Stimulated activated naive CD4-positive, alpha-beta T cell treated with Interleukin-2 at 50 U/mL for 16 hours (primary cell): ENCODE measurements around the gene ACTL7A.
"Not testable (repeated sequence)": the region's sequence is repeated elsewhere in the genome, so short reads cannot be mapped to it uniquely, and the experiment has no call there.

Source experiments
- DNase-seq: peaks from one replicate; lab custom pipeline; 2025; lab: John Stamatoyannopoulos, UW

The ACTL7A gene

GRCh38 chr9:108880738-108881316 lies 18.8 kb downstream of the ACTL7A start:
- DNase-seq, result no peak

DNA sequence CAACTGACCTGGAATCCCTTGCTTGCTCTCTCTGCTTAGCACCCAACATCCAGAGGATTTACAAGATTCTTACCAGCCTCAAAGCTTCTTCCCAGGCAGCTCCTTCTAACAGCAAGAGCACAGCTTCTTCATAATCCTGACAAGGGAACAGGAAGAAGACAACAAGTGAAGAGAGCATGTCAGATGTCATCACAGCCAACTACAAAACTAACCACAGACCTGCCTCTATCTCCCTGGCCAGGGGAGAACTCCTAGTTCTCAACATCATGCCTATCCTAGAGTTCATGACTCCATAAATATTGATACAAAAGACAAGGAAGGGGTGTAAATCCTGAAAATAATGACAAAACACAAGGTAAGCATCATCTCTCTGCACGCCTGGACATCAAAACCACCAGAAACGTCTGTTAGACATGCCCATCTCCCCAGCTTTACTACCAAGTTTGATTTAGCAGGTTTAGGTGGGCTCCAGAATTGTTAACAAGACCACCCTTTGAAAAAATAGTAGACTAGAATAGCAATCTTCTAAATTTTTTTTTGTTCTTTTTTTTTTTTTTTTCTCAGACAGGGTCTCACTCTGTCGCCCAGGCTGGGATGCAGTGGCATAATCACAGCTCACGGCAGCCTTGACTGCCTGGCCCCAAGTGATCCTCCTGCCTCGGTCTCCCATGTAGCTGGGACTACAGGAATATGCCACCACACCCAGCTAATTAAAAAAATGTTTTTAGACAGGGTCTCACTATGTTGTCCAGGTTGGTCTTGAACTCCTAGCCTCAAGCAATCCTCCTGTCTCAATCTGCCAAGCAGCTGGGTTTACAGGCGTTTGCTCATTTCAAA lies 20.2 kb downstream of the ACTL7A start:
- no peak for DNase-seq

DNA sequence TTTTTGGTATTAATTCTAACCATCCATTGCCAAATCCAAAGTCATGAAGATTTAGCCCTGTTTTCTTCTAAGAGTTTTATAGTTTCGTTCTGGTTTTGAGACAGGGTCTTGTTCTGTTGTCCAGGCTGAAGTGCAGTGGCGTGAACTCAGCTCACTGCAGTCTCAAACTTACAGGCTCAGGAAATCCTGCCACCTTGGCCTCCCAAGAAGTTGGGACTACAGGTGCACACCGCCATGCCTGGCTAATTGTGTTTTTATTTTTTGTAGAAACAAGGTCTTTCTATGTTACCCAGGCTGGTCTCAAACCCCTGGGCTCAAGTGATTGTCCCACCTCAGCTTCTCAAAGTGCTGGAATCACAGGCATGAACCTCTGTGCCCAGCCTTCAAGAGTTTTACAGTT lies 21.0 kb downstream of the ACTL7A start:
- DNase-seq, result no peak

DNA sequence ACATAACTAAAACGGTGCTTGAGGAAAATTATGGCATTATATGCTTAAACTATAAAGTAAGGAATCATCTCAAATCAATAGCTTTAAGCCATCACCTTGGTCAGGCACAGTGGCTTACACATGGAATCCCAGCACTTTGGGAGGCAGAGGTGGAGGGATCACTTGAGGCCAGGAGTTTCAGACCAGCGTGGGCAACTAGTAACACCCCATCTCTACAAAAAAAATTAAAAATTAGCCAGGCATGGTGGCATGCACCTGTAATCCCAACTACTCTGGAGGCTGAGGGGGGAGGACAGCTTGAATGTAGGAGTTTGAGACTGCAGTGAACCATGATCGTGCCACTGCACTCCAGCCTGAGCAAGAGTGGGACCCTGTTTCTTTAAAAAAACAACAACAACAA lies 22.6 kb downstream of the ACTL7A start:
- no peak for DNase-seq

DNA sequence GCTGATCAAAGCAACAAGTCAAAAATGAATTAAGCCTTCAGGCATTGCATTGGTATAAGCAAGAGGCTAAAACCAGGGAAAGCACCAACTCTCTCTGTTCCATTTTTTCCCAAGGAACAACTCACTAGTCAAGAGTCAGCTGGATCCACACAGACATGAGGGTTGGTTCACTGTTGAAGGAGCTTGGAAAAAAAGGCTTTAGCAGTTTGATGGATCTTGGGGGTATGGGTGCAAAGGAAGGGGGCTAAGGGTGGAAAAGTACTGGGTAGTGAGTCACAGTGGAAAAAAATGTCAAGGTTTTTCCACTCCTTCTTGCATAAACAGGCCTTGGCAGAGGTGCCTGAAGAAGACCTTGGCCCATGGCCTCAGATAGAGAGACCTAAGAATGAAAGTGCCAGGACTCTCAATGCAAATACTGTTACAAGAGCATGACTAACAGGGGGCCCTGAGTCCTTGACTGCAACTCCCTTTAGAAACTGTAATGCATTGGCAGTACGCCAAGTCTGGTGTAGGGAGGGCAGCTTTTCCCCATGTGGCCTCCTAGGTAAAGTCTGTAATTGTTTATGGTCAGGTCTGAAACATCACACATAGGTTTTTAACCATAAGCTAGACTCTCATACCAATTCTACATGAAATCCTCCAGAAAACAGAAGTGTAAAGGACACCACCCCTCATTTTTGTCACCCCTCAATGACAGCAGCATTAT lies 23.7 kb downstream of the ACTL7A start:
- DNase-seq, result peak; percentile 2

GRCh38 chr9:108886594-108887271 lies 24.7 kb downstream of the ACTL7A start:
- not testable (repeated sequence) for DNase-seq

DNA sequence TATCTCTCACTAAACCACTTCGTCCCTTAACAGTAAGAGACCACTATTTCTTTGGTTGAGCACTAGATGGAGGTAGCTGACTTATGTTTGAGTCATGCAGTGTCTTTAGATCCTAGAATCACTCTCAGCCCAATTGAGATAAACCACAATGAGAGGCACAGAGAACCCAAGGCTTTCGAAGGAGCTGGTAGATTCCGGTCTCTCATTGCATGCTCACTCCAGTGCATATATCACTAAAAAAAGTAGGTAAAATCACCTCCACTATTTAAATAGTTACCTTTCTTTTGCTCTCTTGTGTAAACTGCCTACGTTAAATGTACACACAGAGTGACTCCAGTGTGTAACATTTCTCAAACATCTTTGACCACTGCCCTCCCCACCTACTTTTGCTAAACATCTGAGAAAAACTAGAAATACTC lies 27.6 kb downstream of the ACTL7A start:
- DNase-seq, result no peak

- DNase-seq, result no peak
Observed at GRCh38 chr9:108894225-108894997, 32.3 kb downstream of the ACTL7A start.

DNA sequence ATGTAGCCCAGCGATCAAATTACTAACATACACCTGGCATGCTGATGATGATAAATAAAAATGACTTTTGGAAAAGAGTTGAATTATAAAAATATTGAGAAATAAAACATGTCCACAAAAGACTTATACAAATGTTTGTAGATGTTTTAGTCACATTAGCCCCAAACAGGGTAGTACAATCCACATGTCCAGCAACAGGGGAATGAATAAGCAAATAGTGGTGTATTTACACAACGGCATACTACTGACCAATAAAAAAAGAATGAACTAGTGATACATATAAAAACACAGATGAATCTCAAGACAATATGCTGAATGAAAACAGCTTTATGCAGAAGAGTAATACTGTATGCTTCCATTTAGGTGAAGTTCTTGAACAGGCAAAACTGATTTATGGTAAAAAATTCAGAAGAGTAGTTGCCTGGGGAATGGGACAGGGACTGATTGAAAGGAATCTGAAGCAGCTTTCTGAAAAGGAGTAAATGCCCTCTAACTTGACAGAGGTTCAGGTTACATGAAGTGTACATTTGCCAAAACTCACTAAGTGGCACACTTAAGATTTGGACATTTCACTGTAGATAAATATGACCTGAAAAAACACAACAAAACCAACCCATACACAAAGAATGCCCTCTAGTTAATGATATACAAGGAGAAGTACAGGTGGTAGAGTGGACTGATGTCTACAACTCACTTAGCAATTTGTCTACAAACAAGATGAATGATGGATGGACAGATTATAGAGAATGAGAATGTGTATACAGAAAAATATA lies 35.4 kb downstream of the ACTL7A start:
- DNase-seq, result no peak

DNA sequence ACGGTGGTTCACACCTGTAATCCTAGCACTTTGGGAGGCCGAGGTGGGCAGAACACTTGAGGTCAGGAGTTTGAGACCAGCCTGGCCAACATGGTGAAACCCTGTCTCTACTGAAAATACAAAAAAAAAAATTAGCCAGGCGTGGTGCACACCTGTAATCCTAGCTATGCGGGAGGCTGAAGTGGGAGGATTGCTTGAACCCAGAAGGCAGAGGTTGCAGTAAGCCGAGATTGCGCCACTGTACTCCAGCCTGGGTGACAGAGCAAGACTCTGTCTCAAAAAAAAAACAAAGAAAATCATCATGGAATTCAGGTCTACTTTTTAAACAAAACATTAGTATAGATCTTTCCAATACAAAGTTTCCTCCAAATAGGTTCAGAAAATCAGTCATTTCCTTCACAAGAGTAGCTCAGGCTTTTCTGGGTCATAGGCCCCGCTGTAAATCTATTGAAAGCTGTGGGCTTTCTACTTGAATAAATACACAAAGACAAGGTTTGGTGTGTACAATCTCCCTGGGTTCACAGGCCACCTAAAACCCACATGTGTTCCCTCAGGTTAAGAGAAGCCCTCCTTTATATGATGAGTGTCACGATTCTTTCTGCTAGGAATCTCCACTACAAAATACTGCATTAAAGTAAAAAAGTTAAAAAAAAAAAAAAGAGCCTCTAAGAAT lies 37.1 kb downstream of the ACTL7A start:
- DNase-seq, result not testable (repeated sequence)

- no peak for DNase-seq
Observed at GRCh38 chr9:108900176-108900575, 38.1 kb downstream of the ACTL7A start.

GRCh38 chr9:108903420-108904103 lies 41.5 kb downstream of the ACTL7A start:
- DNase-seq, result no peak

- DNase-seq, result no peak
Observed at GRCh38 chr9:108904161-108904560, 42.1 kb downstream of the ACTL7A start.

GRCh38 chr9:108905494-108905893 lies 43.4 kb downstream of the ACTL7A start:
- DNase-seq, result no peak

GRCh38 chr9:108910402-108910801 lies 48.3 kb downstream of the ACTL7A start:
- DNase-seq, result no peak

- no peak for DNase-seq
Observed at GRCh38 chr9:108910914-108911313, 48.8 kb downstream of the ACTL7A start.

DNA sequence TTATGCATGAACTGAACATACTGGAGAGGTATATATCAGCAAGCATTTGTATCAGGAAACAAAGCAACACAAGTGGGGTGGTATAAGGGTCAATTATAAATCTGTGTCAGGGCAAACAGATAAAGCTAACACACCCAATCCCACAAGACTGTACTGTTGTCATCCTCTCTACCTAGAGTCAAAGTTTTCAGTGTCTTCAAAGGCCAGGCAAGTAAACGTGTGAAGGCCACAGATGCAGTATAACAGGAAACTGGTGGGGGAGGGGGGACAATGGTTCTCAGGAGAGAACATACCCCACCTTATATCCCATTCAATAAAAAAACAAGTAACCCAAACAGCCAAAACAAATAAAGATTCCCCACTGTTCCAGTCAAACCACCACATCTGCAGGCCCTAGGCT lies 49.8 kb downstream of the ACTL7A start:
- DNase-seq, result no peak
